Hepatocyte (in vitro differentiated cells): ENCODE results near the gene HNRNPA0. TPM values are rescaled to one million over a fixed set of nuclear protein-coding genes. Genes with fewer than 3 reads are reported as not detected.

Experiments used
- DNase-seq: peaks from one replicate; pipeline ENCODE4 v3.0.0-alpha.2; 2016; ENCODE audit warnings: low spot score
- H2AFZ ChIP-seq: fragments of 200-600 bp; sonication (generic); 2 replicates; pipeline ENCODE4 v1.6.0; 2016; ENCODE audit warnings: antibody characterized with exemption, mild to moderate bottlenecking
- H3K27ac ChIP-seq: fragments of 200-600 bp; sonication (generic); 2 replicates; pipeline ENCODE4 v1.5.1; 2016; ENCODE audit warnings: mild to moderate bottlenecking
- H3K27me3 ChIP-seq: fragments of 200-600 bp; sonication (generic); 2 replicates; pipeline ENCODE4 v1.6.1; 2016
- H3K36me3 ChIP-seq: fragments of 200-600 bp; sonication (generic); replicated peaks from 2 replicates; pipeline ENCODE4 v1.5.1; 2016; ENCODE audit warnings: low read depth; ENCODE audit not compliant: insufficient read depth
- H3K4me1 ChIP-seq: fragments of 200-600 bp; sonication (generic); 2 replicates; pipeline ENCODE4 v1.5.1; 2016; ENCODE audit warnings: mild to moderate bottlenecking, moderate library complexity; ENCODE audit not compliant: insufficient read depth
- H3K4me2 ChIP-seq: fragments of 200-600 bp; sonication (generic); 2 replicates; pipeline ENCODE4 v1.6.0; 2016
- H3K4me3 ChIP-seq: fragments of 200-600 bp; sonication (generic); 2 replicates; pipeline ENCODE4 v1.5.1; 2016; ENCODE audit warnings: mild to moderate bottlenecking
- H3K79me2 ChIP-seq: fragments of 200-600 bp; sonication (generic); 2 replicates; pipeline ENCODE4 v1.6.0; 2017; ENCODE audit warnings: mild to moderate bottlenecking
- H3K9me2 ChIP-seq: fragments of 200-600 bp; sonication (generic); replicated peaks from 2 replicates; pipeline ENCODE4 v1.6.0; 2017; ENCODE audit warnings: mild to moderate bottlenecking; ENCODE audit not compliant: insufficient read depth
- H3K9me3 ChIP-seq: fragments of 200-600 bp; sonication (generic); 2 replicates; pipeline ENCODE4 v1.5.1; 2016; ENCODE audit warnings: low read depth, mild to moderate bottlenecking
- H4K20me1 ChIP-seq: fragments of 200-600 bp; sonication (generic); 2 replicates; pipeline ENCODE4 v1.6.0; 2016; ENCODE audit warnings: mild to moderate bottlenecking; ENCODE audit not compliant: insufficient read depth, poor library complexity, severe bottlenecking
- CTCF ChIP-seq: fragments of 200-600 bp; sonication (generic); IDR thresholded peaks from 2 replicates; pipeline ENCODE4 v1.5.1; 2016; ENCODE audit warnings: antibody characterized with exemption, mild to moderate bottlenecking; ENCODE audit not compliant: poor library complexity
- EZH2 ChIP-seq: fragments of 200-600 bp; sonication (generic); IDR thresholded peaks from 2 replicates; pipeline ENCODE4 v1.6.1; 2016; ENCODE audit warnings: antibody characterized with exemption, mild to moderate bottlenecking, borderline replicate concordance
- EZH2phosphoT487 ChIP-seq: fragments of 200-600 bp; sonication (generic); IDR thresholded peaks from one replicate; pipeline ENCODE4 v1.6.1; 2018; ENCODE audit warnings: antibody characterized with exemption, mild to moderate bottlenecking, low read depth, moderate library complexity; ENCODE audit not compliant: unreplicated experiment, severe bottlenecking
- WGBS: methylation state at CpG from one replicate; pipeline ENCODE4 v1.1.6; 2016; ENCODE audit warnings: low lambda C conversion rate; ENCODE audit errors: missing lambda C conversion rate; 5-methylcytosine and 5-hydroxymethylcytosine counted together
- polyA plus RNA-seq: library from polyadenylated mRNA; unstranded; fragments of >200 nt; fragmentation: Nextera tagmentation; extraction: Ambion mirVana; gene quantifications from 2 replicates; pipeline ENCODE4 v1.2.1, GENCODE V29; 2016
- total RNA-seq: library from RNA; depleted of rRNA; stranded (reverse); fragments of >200 nt; gene quantifications from 2 replicates; pipeline ENCODE4 v1.2.3, GENCODE V29; 2014

Gene HNRNPA0
- total and polyA plus RNA-seq, 2 experiments from 2014 or later, result 15.8 to 30.8 TPM

GRCh38 chr5:137737349-137738131 is 16.6 kb downstream of the HNRNPA0 start:
- Histone ChIP-seq H3K27me3 (no peaks in the 10 kb centered on the region), H3K9me3 (no peaks in the 10 kb centered on the region), H2AFZ (no peak overlapping the region), H3K9me2 (no peaks in the 10 kb centered on the region), H3K79me2 (peaks cover 17% of the 10 kb centered on the region), H3K4me1 (peaks cover 18% of the 10 kb centered on the region), H3K4me2 (no peak overlapping the region), H3K36me3 (no peaks in the 10 kb centered on the region), H3K4me3 (no peak overlapping the region), H3K27ac (no peak overlapping the region), H4K20me1 (no peaks in the 10 kb centered on the region)
- 80% methylated on average over 5 of the region's 5 CpGs for WGBS
- TF ChIP-seq EZH2 (no peak), CTCF (no peak), EZH2phosphoT487 (no peak)
- DNase-seq, result no peak

- DNase-seq, result no peak
- no peaks in the 10 kb centered on the region for H3K27me3 ChIP-seq
- no peaks in the 10 kb centered on the region for H3K36me3 ChIP-seq
- TF ChIP-seq EZH2phosphoT487 (no peak), CTCF (no peak), EZH2 (no peak)
- 64% methylated on average over 1 of the region's 1 CpG for WGBS
- H3K79me2 ChIP-seq, result peaks cover 25% of the 10 kb centered on the region
- H3K27ac ChIP-seq, result peak overlapping the region; percentile 75
- H3K4me1 ChIP-seq, result peaks cover 18% of the 10 kb centered on the region
- peak overlapping the region; percentile 96 for H3K4me2 ChIP-seq
- H3K9me3 ChIP-seq, result no peaks in the 10 kb centered on the region
- H4K20me1 ChIP-seq, result no peaks in the 10 kb centered on the region
- H2AFZ ChIP-seq, result peak overlapping the region; percentile 96
- H3K9me2 ChIP-seq, result no peaks in the 10 kb centered on the region
- no peak overlapping the region for H3K4me3 ChIP-seq
These were observed 17.7 kb downstream of the HNRNPA0 start for GRCh38 chr5:137736496-137736895.

DNA sequence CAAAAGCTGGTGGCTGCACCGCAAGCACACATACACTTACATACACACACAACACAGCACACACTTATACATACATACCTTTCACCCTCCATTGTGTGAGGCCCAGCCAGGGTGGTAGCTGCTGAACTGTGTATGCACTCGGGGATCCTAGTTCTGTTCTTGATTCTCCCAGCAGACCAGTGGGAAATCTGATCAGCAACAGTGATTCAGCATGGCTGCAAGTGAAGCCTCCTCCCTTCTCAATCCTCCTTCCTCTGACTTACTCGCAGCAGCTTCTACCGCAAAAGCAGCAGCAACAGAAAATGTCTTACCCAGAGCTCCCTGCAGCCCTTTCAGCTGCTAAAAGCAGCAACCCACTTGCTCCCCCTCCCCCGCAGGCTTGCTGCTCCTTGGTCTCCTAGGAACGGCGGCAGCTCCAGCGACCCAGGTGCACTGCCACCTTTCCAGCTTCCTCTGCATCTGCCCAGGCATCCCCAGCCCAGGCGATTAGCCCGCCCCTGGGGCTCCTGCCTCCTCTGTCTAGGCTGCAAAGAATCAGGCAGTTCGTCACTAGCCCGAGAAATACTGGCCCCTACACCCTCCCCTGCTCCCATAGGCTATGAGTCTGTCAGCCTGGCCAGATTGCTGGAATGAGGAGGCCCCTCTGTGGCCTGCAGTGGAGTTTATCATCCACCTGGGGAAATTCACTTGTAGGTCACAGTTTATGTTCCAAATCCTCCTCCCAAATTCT is 18.4 kb downstream of the HNRNPA0 start, which contains the start of gene KLHL3:
Gene KLHL3 (minus strand): TSS at position 535 of the 730 bp plus-strand sequence. CDS start 443 bp downstream, at position 92.
- H3K79me2 ChIP-seq, result peaks cover 25% of the 10 kb centered on the region
- 2% methylated on average over 12 of the region's 12 CpGs for WGBS
- H4K20me1 ChIP-seq, result no peaks in the 10 kb centered on the region
- peaks cover 18% of the 10 kb centered on the region for H3K4me1 ChIP-seq
- no peaks in the 10 kb centered on the region for H3K27me3 ChIP-seq
- peak within 1 kb of the TSS; percentile 96 for H3K4me2 ChIP-seq
- H3K4me3 ChIP-seq, result peak within 1 kb of the TSS; percentile 43
- H3K36me3 ChIP-seq, result no peaks in the 10 kb centered on the region
- H3K9me2 ChIP-seq, result no peaks in the 10 kb centered on the region
- H3K27ac ChIP-seq, result peak within 1 kb of the TSS; percentile 75
- peak; percentile 70 for DNase-seq
- H2AFZ ChIP-seq, result peak within 1 kb of the TSS; percentile 96
- no peak for TF ChIP-seq EZH2
- TF ChIP-seq CTCF, result peak; percentile 43
- TF ChIP-seq EZH2phosphoT487, result no peak
- no peaks in the 10 kb centered on the region for H3K9me3 ChIP-seq
